Activated naive CD8-positive, alpha-beta T cell treated with anti-CD3 and anti-CD28 coated beads, Interleukin-2, amount 10 ng/mL, durations not matched to agents 7 days and 5 days (primary cell): ENCODE measurements around the gene NOS1. TPM values are rescaled to one million over a fixed set of nuclear protein-coding genes. Genes with fewer than 3 reads are reported as not detected.

Experiments
- ATAC-seq: fragments of 150-1000 bp; cut with Tn5 transposase; one replicate; pipeline ENCODE4 v1.10.0; 2021; ENCODE audit warnings: low read depth, moderate library complexity
- POLR2A ChIA-PET: fragments of 350-600 bp; sonication (Branson Sonifier 250); formaldehyde crosslinking; loops from one replicate; lab custom pipeline; 2021; ENCODE audit warnings: antibody characterized with exemption; lab: Charles Lee
- DNase-seq: peaks from one replicate; pipeline ENCODE4 v3.0.0; 2021
- H3K27ac Mint-ChIP-seq: one replicate; pipeline ENCODE4 v1.8.0; 2022; ENCODE audit warnings: mild to moderate bottlenecking, mixed read lengths
- H3K27me3 Mint-ChIP-seq: one replicate; pipeline ENCODE4 v1.8.0; 2022; ENCODE audit warnings: mild to moderate bottlenecking, moderate library complexity, mixed read lengths
- H3K36me3 Mint-ChIP-seq: one replicate; pipeline ENCODE4 v1.8.0; 2021; ENCODE audit warnings: mild to moderate bottlenecking, mixed read lengths
- H3K4me1 Mint-ChIP-seq: one replicate; pipeline ENCODE4 v1.8.0; 2021; ENCODE audit warnings: mixed read lengths
- H3K4me3 Mint-ChIP-seq: one replicate; pipeline ENCODE4 v1.8.0; 2022; ENCODE audit warnings: mild to moderate bottlenecking, moderate library complexity, mixed read lengths
- H3K9me3 Mint-ChIP-seq: one replicate; pipeline ENCODE4 v1.8.0; 2021; ENCODE audit warnings: mixed read lengths
- total RNA-seq, 2 experiments: library from RNA; stranded (reverse); gene quantifications; one replicate each; pipeline ENCODE4 v1.2.3, GENCODE V29; 2021

The NOS1 gene
- total RNA-seq, 2 experiments from 2014 or later = not detected

GRCh38 chr12:117178301-117178700, 183.1 kb downstream of the NOS1 start:
- no peak for DNase-seq
- peaks cover 57% of the 10 kb centered on the region for H3K36me3 Mint-ChIP-seq
- no peaks in the 10 kb centered on the region for H3K4me1 Mint-ChIP-seq
- H3K27me3 Mint-ChIP-seq = no peaks in the 10 kb centered on the region
- no peak overlapping the region for H3K4me3 Mint-ChIP-seq
- POLR2A ChIA-PET = no interaction called here
- ATAC-seq = no peak
- no peak overlapping the region for H3K27ac Mint-ChIP-seq
- H3K9me3 Mint-ChIP-seq = peaks cover 2% of the 10 kb centered on the region

DNA sequence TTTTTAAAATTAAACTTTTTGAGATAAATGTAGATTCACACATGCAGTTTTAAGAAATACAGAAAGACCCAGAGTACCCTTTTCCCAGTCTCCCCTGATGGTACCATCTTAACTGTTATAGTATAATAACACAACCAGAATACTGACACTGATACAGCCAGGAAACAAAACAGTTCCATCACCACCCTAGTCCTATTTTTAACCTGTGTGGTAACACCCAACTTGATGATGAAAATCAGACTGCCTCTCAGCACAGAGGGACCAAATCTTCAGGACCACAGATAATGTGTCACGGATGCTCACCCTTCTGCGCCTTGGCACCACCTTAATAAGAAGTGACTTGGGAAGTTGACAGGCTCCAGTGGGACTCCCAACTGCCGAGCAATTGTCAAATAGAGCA, 189.3 kb downstream of the NOS1 start:
- POLR2A ChIA-PET = no interaction called here

DNA sequence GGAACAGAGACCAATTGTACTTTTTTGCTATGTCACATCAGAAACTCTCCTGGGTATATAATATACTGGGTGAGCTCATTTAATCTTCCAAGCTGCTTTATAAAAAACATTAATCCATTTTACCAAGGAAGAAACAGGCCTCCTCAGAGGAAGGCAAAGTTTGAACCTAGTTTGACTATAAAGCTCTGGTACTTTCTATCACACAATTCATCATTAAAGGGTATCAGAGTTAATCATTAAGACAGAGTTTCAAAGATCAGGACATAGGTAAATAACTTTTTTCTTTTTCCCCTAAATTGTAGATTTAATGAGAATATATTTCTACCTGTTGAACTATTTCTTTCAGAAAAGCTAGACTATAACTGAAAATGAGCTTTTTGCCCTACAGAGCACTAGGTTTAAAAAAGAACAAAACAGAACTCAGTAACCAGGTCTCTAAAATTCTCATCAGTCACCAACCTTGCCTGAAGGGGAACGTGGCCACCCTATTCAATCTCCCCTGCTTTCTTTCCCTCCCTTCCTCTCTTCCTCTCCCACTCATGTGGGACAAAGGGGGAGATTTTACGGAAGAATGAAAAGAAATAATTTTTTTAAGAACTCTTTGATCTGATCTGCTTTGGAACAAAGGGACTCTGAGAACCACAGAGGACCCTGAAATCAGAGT, 189.8 kb downstream of the NOS1 start:
- POLR2A ChIA-PET = no interaction called here
- no peak for DNase-seq
- no peaks in the 10 kb centered on the region for H3K27me3 Mint-ChIP-seq
- H3K4me1 Mint-ChIP-seq = peaks cover 2% of the 10 kb centered on the region
- no peak for ATAC-seq
- H3K9me3 Mint-ChIP-seq = no peaks in the 10 kb centered on the region
- H3K36me3 Mint-ChIP-seq = peaks cover 42% of the 10 kb centered on the region
- H3K4me3 Mint-ChIP-seq = no peak overlapping the region
- no peak overlapping the region for H3K27ac Mint-ChIP-seq

More for the DNA sequence above, 189.3 kb downstream of the NOS1 start:
- Mint-ChIP-seq H3K36me3 (peaks cover 40% of the 10 kb centered on the region), H3K9me3 (no peaks in the 10 kb centered on the region), H3K27me3 (no peaks in the 10 kb centered on the region), H3K4me1 (peaks cover 2% of the 10 kb centered on the region), H3K4me3 (no peak overlapping the region), H3K27ac (no peak overlapping the region)
- no peak for ATAC-seq
- no peak for DNase-seq

DNA sequence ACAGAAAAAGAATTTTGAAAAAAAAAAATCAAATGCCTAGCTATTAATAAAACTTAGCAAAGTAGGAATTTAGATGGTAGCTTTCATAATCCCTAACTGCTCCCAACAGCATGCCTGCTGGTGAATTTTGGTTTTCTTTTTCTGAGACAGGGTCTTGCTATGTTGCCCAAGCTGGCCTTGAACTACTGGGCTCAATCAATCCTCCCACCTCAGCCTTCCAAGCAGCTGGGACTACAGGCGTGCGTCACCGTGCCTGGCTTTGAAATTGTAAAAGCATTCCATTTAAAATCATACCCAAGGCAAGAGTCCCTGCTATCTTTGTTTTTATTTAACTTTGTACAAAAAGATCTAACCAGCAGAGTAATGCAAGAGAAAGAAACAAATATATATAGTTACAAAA, 191.9 kb downstream of the NOS1 start:
- H3K27ac Mint-ChIP-seq = no peak overlapping the region
- peaks cover 2% of the 10 kb centered on the region for H3K4me1 Mint-ChIP-seq
- H3K4me3 Mint-ChIP-seq = no peak overlapping the region
- H3K27me3 Mint-ChIP-seq = no peaks in the 10 kb centered on the region
- no peaks in the 10 kb centered on the region for H3K9me3 Mint-ChIP-seq
- ATAC-seq (no peak), DNase-seq (no peak)
- H3K36me3 Mint-ChIP-seq = peaks cover 44% of the 10 kb centered on the region
- POLR2A ChIA-PET = no interaction called here

GRCh38 chr12:117168976-117169375, 192.4 kb downstream of the NOS1 start:
- no peak for DNase-seq
- no peaks in the 10 kb centered on the region for H3K27me3 Mint-ChIP-seq
- peaks cover 42% of the 10 kb centered on the region for H3K36me3 Mint-ChIP-seq
- ATAC-seq = no peak
- POLR2A ChIA-PET = no interaction called here
- no peak overlapping the region for H3K27ac Mint-ChIP-seq
- H3K9me3 Mint-ChIP-seq = no peaks in the 10 kb centered on the region
- H3K4me3 Mint-ChIP-seq = no peak overlapping the region
- peaks cover 2% of the 10 kb centered on the region for H3K4me1 Mint-ChIP-seq

GRCh38 chr12:117167769-117168168, 193.7 kb downstream of the NOS1 start:
- Mint-ChIP-seq H3K4me3 (no peak overlapping the region), H3K9me3 (no peaks in the 10 kb centered on the region), H3K27ac (no peak overlapping the region), H3K36me3 (peaks cover 39% of the 10 kb centered on the region), H3K27me3 (no peaks in the 10 kb centered on the region), H3K4me1 (peaks cover 2% of the 10 kb centered on the region)
- POLR2A ChIA-PET = no interaction called here
- no peak for DNase-seq
- ATAC-seq = no peak

- no peak for ATAC-seq
- Mint-ChIP-seq H3K4me1 (peaks cover 2% of the 10 kb centered on the region), H3K9me3 (no peaks in the 10 kb centered on the region), H3K27me3 (no peaks in the 10 kb centered on the region), H3K27ac (no peak overlapping the region), H3K36me3 (peaks cover 37% of the 10 kb centered on the region), H3K4me3 (no peak overlapping the region)
- POLR2A ChIA-PET = no interaction called here
- no peak for DNase-seq
These were observed 195.3 kb downstream of the NOS1 start for GRCh38 chr12:117166107-117166506.

GRCh38 chr12:117165342-117165741, 196.1 kb downstream of the NOS1 start:
- peaks cover 32% of the 10 kb centered on the region for H3K36me3 Mint-ChIP-seq
- H3K9me3 Mint-ChIP-seq = no peaks in the 10 kb centered on the region
- H3K27me3 Mint-ChIP-seq = no peaks in the 10 kb centered on the region
- no peak overlapping the region for H3K27ac Mint-ChIP-seq
- POLR2A ChIA-PET = no interaction called here
- no peak for DNase-seq
- H3K4me3 Mint-ChIP-seq = no peak overlapping the region
- ATAC-seq = no peak
- H3K4me1 Mint-ChIP-seq = peaks cover 2% of the 10 kb centered on the region

DNA sequence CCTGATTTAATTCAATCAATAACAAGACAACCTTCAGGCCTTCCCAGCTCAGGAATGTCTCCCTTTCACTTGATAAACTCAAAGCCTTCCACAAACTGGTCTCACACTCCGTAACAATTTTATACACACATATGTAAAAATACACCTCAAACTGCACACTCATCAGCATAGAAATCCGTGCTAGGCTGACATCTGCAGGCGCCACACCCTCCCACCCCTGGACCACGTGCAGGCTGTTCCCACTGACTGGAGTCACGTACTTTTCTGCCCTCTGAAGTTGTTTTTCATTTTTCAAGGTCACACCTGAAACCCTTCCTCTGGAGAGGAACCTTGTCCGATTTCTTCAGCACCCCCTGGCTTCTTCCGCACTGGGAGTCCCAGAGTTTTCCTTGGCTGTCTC, 198.8 kb downstream of the NOS1 start:
- no peak for ATAC-seq
- POLR2A ChIA-PET = no interaction called here
- DNase-seq = no peak
- no peak overlapping the region for H3K27ac Mint-ChIP-seq
- H3K36me3 Mint-ChIP-seq = peaks cover 24% of the 10 kb centered on the region
- no peaks in the 10 kb centered on the region for H3K27me3 Mint-ChIP-seq
- no peaks in the 10 kb centered on the region for H3K4me1 Mint-ChIP-seq
- no peaks in the 10 kb centered on the region for H3K9me3 Mint-ChIP-seq
- no peak overlapping the region for H3K4me3 Mint-ChIP-seq

DNA sequence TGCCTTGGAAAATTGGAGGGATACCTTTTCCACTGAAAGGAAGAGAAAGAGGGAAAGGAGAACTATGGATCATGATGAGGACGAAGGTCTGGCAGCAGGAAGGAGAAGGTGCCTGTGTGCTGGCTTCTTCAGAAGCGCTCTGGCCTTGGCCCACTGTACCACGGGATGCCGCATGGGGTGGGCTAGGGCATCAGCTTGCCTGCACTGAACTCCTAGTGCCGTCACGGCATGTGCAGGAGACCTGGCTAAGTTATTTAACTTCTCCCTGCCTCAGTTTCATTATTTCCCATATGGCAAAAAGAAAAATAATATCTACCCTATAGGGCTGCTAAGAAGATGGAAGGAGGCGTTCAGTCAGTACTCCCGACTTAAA, 199.3 kb downstream of the NOS1 start:
- ATAC-seq = no peak
- Mint-ChIP-seq H3K27me3 (no peaks in the 10 kb centered on the region), H3K36me3 (peaks cover 22% of the 10 kb centered on the region), H3K9me3 (no peaks in the 10 kb centered on the region), H3K4me3 (no peak overlapping the region), H3K27ac (no peak overlapping the region), H3K4me1 (no peaks in the 10 kb centered on the region)
- no peak for DNase-seq
- POLR2A ChIA-PET = no interaction called here

DNA sequence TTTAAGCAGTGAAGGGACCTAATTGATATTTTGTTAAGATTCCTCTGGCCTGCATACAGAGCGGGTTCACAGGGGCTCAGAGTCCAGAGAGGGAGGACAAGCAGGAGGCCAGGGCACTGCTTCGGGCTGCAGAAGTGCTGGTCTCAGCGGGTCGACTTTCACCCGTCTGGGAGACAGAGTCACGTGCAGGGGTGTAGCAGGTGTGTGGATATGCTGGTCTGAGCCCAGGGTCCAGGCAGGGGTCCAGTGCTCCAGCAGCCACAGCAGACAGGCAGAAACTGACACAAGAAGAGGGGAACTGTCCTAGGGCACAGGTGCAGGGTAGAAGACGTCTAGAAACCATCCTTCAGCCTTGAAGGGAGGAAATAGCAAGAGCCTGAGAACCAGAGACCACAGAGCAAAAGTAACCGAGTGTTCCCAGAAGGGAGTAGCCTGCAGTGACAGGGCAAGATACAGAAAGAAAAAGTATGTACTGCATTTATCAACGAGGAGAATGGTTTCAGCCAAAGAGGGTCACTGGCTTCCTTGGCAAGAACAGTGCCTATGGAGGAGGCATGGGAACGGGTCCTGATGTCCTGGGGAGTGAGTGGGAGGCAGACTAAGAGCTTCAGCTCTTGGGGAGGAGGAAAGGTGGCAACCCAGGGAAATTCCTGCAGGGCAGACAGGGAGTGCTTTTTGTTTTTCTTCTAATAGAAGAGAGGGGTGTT, 199.8 kb downstream of the NOS1 start:
- no peaks in the 10 kb centered on the region for H3K4me1 Mint-ChIP-seq
- no peak for DNase-seq
- no peaks in the 10 kb centered on the region for H3K9me3 Mint-ChIP-seq
- POLR2A ChIA-PET = no interaction called here
- H3K27me3 Mint-ChIP-seq = no peaks in the 10 kb centered on the region
- no peak overlapping the region for H3K4me3 Mint-ChIP-seq
- peaks cover 17% of the 10 kb centered on the region for H3K36me3 Mint-ChIP-seq
- no peak overlapping the region for H3K27ac Mint-ChIP-seq
- ATAC-seq = no peak

DNA sequence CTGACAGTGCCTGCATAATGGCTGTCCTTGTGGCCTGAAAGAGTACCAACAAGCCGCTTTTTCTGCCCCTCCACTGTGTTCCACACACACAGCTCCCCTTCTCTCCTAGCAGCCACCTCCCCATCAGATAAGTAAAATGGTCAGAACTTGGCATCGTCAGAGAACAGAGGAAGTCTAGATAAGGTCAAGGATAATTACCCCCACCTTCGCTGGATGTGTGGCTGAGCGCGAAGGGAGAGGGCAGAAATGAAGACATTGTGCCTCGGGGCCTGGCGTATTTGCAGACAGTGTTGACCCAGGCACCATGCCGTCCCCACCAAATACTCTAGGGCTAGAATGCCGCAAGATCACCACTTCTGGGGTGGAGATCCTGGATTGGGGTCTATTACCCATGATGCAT, 201.8 kb downstream of the NOS1 start:
- no peak overlapping the region for H3K27ac Mint-ChIP-seq
- no peak overlapping the region for H3K4me3 Mint-ChIP-seq

DNA sequence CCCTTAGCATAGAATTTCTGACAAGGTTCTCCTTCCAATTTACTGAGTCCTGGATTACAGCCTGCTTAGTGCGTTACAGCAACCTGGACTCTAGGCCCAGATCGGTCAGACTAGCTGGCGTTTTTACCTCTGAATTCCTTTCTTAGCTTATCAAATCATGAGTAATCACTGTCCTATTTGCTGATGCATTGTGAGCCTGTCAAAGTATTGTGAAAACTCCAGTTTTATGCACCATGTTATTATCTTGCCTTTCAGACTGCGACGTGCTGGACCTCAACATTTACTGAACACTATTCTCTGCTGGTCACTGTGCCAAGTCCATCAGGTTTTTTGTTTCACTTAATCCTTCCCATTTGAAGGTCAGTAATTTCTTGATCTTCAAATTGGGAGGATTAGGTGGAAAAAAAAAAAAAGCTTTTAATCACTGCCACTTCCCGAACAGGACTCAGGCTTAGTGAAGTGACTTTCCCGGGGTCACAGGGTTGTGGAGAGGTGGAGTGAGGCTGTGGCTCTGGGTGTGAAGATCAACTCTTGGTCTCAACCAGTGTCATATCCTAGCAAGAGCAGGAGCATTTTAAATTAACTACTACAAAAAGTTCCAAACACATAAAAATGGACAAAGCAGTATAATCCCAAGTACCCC, 202.4 kb downstream of the NOS1 start:
- peaks cover 10% of the 10 kb centered on the region for H3K36me3 Mint-ChIP-seq
- H3K27me3 Mint-ChIP-seq = no peaks in the 10 kb centered on the region
- DNase-seq (no peak), ATAC-seq (no peak)
- POLR2A ChIA-PET = no interaction called here
- H3K9me3 Mint-ChIP-seq = no peaks in the 10 kb centered on the region
- H3K27ac Mint-ChIP-seq = no peak overlapping the region
- H3K4me3 Mint-ChIP-seq = no peak overlapping the region
- H3K4me1 Mint-ChIP-seq = no peaks in the 10 kb centered on the region

More for the DNA sequence above, 201.8 kb downstream of the NOS1 start:
- no peaks in the 10 kb centered on the region for H3K9me3 Mint-ChIP-seq
- H3K4me1 Mint-ChIP-seq = no peaks in the 10 kb centered on the region
- DNase-seq = no peak
- POLR2A ChIA-PET = no interaction called here
- H3K27me3 Mint-ChIP-seq = no peaks in the 10 kb centered on the region
- no peak for ATAC-seq
- H3K36me3 Mint-ChIP-seq = peaks cover 13% of the 10 kb centered on the region
